ENCODE data around the gene THBS4.

Gene THBS4

GRCh38 chr5:80034559-80034958 is 589 bp upstream of the THBS4 start:
- Histone ChIP-seq H3K36me3 (ENCODE audit: control insufficient read depth, insufficient read depth, low read length) (no peaks in the 10 kb centered on the region), H3K4me1 (no peaks in the 10 kb centered on the region), H3K27ac (no peak overlapping the region), H3K27me3 (ENCODE audit: control insufficient read depth, insufficient read depth, low read length) (peaks cover 8% of the 10 kb centered on the region), H3K9me3 (ENCODE audit: control insufficient read depth, low read length) (no peaks in the 10 kb centered on the region), H3K4me3 (ENCODE audit: low read depth, low read length) (no peak overlapping the region), H2AFZ (peak overlapping the region; percentile 39), H3K4me2 (ENCODE audit: low read length) (peak overlapping the region; percentile 31), H3K9ac (no peak overlapping the region), H3K79me2 (no peaks in the 10 kb centered on the region)
- TF ChIP-seq, protein P1, sequence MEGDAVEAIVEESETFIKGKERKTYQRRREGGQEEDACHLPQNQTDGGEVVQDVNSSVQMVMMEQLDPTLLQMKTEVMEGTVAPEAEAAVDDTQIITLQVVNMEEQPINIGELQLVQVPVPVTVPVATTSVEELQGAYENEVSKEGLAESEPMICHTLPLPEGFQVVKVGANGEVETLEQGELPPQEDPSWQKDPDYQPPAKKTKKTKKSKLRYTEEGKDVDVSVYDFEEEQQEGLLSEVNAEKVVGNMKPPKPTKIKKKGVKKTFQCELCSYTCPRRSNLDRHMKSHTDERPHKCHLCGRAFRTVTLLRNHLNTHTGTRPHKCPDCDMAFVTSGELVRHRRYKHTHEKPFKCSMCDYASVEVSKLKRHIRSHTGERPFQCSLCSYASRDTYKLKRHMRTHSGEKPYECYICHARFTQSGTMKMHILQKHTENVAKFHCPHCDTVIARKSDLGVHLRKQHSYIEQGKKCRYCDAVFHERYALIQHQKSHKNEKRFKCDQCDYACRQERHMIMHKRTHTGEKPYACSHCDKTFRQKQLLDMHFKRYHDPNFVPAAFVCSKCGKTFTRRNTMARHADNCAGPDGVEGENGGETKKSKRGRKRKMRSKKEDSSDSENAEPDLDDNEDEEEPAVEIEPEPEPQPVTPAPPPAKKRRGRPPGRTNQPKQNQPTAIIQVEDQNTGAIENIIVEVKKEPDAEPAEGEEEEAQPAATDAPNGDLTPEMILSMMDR (IDR thresholded peaks at IDR 0.05) = no peak

GRCh38 chr5:80035839-80036238 is 691 bp downstream of the THBS4 start:
- Histone ChIP-seq H2AFZ (peak overlapping the region; percentile 54), H3K4me3 (ENCODE audit: low read depth, low read length) (peak overlapping the region; percentile 14), H3K27me3 (ENCODE audit: control insufficient read depth, insufficient read depth, low read length) (peaks cover 8% of the 10 kb centered on the region), H3K79me2 (no peaks in the 10 kb centered on the region), H3K27ac (no peak overlapping the region), H3K4me1 (no peaks in the 10 kb centered on the region), H3K9me3 (ENCODE audit: control insufficient read depth, low read length) (no peaks in the 10 kb centered on the region), H3K9ac (no peak overlapping the region), H3K36me3 (ENCODE audit: control insufficient read depth, insufficient read depth, low read length) (no peaks in the 10 kb centered on the region), H3K4me2 (ENCODE audit: low read length) (no peak overlapping the region)
- TF ChIP-seq, protein P1 (IDR thresholded peaks at IDR 0.05) = no peak

DNA sequence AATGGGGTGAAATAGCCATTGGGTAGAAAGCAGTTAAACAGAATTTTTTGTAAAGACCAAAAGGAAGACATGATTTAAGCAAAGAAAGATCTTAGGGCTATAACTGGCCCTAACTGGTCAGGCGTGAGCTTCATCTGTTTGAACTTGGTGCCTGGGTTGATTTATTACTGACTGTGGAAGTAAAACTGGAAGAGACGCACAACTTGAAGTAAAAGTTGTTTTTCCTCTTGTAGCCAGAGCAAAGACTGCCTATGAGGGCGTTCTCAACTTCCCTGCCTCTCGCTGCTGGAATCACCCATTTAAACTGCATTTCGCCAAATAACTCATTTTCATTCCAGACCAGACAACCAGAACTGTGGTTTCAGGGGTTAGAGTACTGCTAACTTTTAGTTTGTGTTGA is 1.5 kb downstream of the THBS4 start:
- TF ChIP-seq, protein P1 (IDR thresholded peaks at IDR 0.05) = no peak
- H3K27me3 ChIP-seq (ENCODE audit: control insufficient read depth, insufficient read depth, low read length) = peaks cover 8% of the 10 kb centered on the region
- H3K4me2 ChIP-seq (ENCODE audit: low read length) = no peak overlapping the region

DNA sequence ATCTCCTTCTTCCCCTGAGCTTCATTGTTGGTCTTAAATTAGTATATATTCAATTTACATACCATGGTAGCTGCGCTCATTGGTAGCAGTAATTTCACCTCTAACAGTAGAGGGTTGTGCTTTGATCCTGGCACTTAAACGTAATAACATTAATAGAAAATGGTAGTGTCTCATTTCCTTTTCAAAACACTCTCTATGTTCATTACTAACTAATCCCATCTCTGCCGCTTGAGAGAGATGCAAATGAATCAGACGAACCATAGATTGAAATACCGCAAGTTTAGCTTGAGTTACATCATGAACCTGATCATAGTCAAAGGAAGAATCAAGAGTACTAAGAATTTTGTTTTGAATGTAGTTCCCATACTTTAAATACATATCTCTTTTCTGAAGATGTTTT is 2.2 kb downstream of the THBS4 start:
- Histone ChIP-seq H3K79me2 (no peaks in the 10 kb centered on the region), H2AFZ (no peak overlapping the region), H3K27me3 (ENCODE audit: control insufficient read depth, insufficient read depth, low read length) (peaks cover 8% of the 10 kb centered on the region), H3K9me3 (ENCODE audit: control insufficient read depth, low read length) (no peaks in the 10 kb centered on the region), H3K4me2 (ENCODE audit: low read length) (no peak overlapping the region), H3K36me3 (ENCODE audit: control insufficient read depth, insufficient read depth, low read length) (no peaks in the 10 kb centered on the region), H3K4me1 (no peaks in the 10 kb centered on the region), H3K4me3 (ENCODE audit: low read depth, low read length) (no peak overlapping the region), H3K27ac (no peak overlapping the region), H3K9ac (no peak overlapping the region)
- TF ChIP-seq, protein P1 (IDR thresholded peaks at IDR 0.05) = no peak

More for the DNA sequence above, 1.5 kb downstream of the THBS4 start:
- no peaks in the 10 kb centered on the region for H3K4me1 ChIP-seq
- no peak overlapping the region for H3K4me3 ChIP-seq (ENCODE audit: low read depth, low read length)
- H3K9ac ChIP-seq = no peak overlapping the region
- no peaks in the 10 kb centered on the region for H3K36me3 ChIP-seq (ENCODE audit: control insufficient read depth, insufficient read depth, low read length)
- H2AFZ ChIP-seq = no peak overlapping the region
- no peaks in the 10 kb centered on the region for H3K79me2 ChIP-seq
- H3K27ac ChIP-seq = no peak overlapping the region
- no peaks in the 10 kb centered on the region for H3K9me3 ChIP-seq (ENCODE audit: control insufficient read depth, low read length)

- H3K36me3 ChIP-seq (ENCODE audit: control insufficient read depth, insufficient read depth, low read length) = no peaks in the 10 kb centered on the region
- H3K4me2 ChIP-seq (ENCODE audit: low read length) = no peak overlapping the region
- H3K4me3 ChIP-seq (ENCODE audit: low read depth, low read length) = no peak overlapping the region
- peaks cover 8% of the 10 kb centered on the region for H3K27me3 ChIP-seq (ENCODE audit: control insufficient read depth, insufficient read depth, low read length)
- H3K27ac ChIP-seq = no peak overlapping the region
- H3K9me3 ChIP-seq (ENCODE audit: control insufficient read depth, low read length) = no peaks in the 10 kb centered on the region
- no peaks in the 10 kb centered on the region for H3K4me1 ChIP-seq
- no peak overlapping the region for H2AFZ ChIP-seq
- no peak overlapping the region for H3K9ac ChIP-seq
- no peaks in the 10 kb centered on the region for H3K79me2 ChIP-seq
- TF ChIP-seq, protein P1 (IDR thresholded peaks at IDR 0.05) = no peak
Measured at GRCh38 chr5:80039650-80040049, 4.5 kb downstream of the THBS4 start.
